ENCODE results near the gene RCOR1.

DNA sequence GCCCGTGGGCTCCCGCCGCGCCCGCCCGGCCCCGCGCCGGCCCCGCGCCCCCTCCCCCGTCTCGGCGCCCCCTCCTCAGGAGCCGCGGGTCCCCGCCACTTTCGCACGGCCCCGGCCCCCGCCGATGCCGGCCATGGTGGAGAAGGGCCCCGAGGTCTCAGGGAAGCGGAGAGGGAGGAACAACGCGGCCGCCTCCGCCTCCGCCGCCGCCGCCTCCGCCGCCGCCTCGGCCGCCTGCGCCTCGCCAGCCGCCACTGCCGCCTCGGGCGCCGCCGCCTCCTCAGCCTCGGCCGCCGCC, 263 bp downstream of the RCOR1 start:
- TF ChIP-seq, protein P1, sequence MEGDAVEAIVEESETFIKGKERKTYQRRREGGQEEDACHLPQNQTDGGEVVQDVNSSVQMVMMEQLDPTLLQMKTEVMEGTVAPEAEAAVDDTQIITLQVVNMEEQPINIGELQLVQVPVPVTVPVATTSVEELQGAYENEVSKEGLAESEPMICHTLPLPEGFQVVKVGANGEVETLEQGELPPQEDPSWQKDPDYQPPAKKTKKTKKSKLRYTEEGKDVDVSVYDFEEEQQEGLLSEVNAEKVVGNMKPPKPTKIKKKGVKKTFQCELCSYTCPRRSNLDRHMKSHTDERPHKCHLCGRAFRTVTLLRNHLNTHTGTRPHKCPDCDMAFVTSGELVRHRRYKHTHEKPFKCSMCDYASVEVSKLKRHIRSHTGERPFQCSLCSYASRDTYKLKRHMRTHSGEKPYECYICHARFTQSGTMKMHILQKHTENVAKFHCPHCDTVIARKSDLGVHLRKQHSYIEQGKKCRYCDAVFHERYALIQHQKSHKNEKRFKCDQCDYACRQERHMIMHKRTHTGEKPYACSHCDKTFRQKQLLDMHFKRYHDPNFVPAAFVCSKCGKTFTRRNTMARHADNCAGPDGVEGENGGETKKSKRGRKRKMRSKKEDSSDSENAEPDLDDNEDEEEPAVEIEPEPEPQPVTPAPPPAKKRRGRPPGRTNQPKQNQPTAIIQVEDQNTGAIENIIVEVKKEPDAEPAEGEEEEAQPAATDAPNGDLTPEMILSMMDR (IDR thresholded peaks at IDR 0.05) = no peak
- no peak for TF ChIP-seq POLR2A (IDR thresholded peaks at IDR 0.05)
